ENCODE data around the gene E2F7.

E2F7 gene

DNA sequence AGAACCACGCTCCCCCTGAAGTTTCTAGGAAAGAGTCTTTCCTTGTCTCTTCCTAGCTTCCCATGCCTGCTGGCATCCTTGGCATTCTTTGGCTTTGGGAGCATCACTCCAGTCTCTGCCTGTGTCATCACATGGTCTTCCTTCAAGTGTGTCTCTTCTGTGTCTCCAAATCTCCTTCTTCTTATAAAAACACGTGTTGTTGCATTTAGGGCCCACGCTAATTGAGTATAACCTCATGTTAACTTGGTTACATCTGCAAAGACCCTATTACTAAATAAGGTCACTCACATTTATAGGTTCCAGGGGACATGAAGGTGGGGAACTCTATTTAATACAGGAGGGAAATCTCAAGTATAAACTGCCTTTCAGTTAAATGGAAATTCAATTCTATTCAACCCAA, 63.0 kb downstream of the E2F7 start:
- Histone ChIP-seq H3K4me1 (ENCODE audit: control insufficient read depth in 2 of 2, insufficient read depth in 2 of 2, low read length in 2 of 2) (no peaks in the 10 kb centered on the region), H3K27me3 (ENCODE audit: control insufficient read depth in 2 of 2, insufficient read depth in 2 of 2, low read length in 2 of 2) (no peaks in the 10 kb centered on the region), H3K27ac (ENCODE audit: low read depth in 2 of 2, low read length in 2 of 2) (no peak overlapping the region), H3K36me3 (ENCODE audit: control insufficient read depth in 2 of 2, insufficient read depth in 2 of 2, low read length in 2 of 2) (no peaks in the 10 kb centered on the region), H3K4me3 (ENCODE audit: low read length in 2 of 2) (no peak overlapping the region), H3K9me3 (ENCODE audit: control insufficient read depth in 2 of 2, low read length in 2 of 2) (no peaks in the 10 kb centered on the region), H3K9ac (ENCODE audit: low read depth in 1 of 2, low read length in 2 of 2) (no peak overlapping the region)

GRCh38 chr12:77001276-77001675, 64.1 kb downstream of the E2F7 start:
- Histone ChIP-seq H3K9me3 (ENCODE audit: control insufficient read depth in 2 of 2, low read length in 2 of 2) (no peaks in the 10 kb centered on the region), H3K9ac (ENCODE audit: low read depth in 1 of 2, low read length in 2 of 2) (no peak overlapping the region), H3K4me1 (ENCODE audit: control insufficient read depth in 2 of 2, insufficient read depth in 2 of 2, low read length in 2 of 2) (no peaks in the 10 kb centered on the region), H3K4me3 (ENCODE audit: low read length in 2 of 2) (no peak overlapping the region), H3K36me3 (ENCODE audit: control insufficient read depth in 2 of 2, insufficient read depth in 2 of 2, low read length in 2 of 2) (no peaks in the 10 kb centered on the region), H3K27me3 (ENCODE audit: control insufficient read depth in 2 of 2, insufficient read depth in 2 of 2, low read length in 2 of 2) (no peaks in the 10 kb centered on the region), H3K27ac (ENCODE audit: low read depth in 2 of 2, low read length in 2 of 2) (no peak overlapping the region)

- Histone ChIP-seq H3K9me3 (ENCODE audit: control insufficient read depth in 2 of 2, low read length in 2 of 2) (no peaks in the 10 kb centered on the region), H3K4me1 (ENCODE audit: control insufficient read depth in 2 of 2, insufficient read depth in 2 of 2, low read length in 2 of 2) (no peaks in the 10 kb centered on the region), H3K9ac (ENCODE audit: low read depth in 1 of 2, low read length in 2 of 2) (no peak overlapping the region), H3K36me3 (ENCODE audit: control insufficient read depth in 2 of 2, insufficient read depth in 2 of 2, low read length in 2 of 2) (no peaks in the 10 kb centered on the region), H3K4me3 (ENCODE audit: low read length in 2 of 2) (no peak overlapping the region), H3K27me3 (ENCODE audit: control insufficient read depth in 2 of 2, insufficient read depth in 2 of 2, low read length in 2 of 2) (no peaks in the 10 kb centered on the region), H3K27ac (ENCODE audit: low read depth in 2 of 2, low read length in 2 of 2) (no peak overlapping the region)
Measured at GRCh38 chr12:76998908-76999556, 66.3 kb downstream of the E2F7 start.

GRCh38 chr12:76998386-76998785, 67.0 kb downstream of the E2F7 start:
- no peak overlapping the region for H3K27ac ChIP-seq (ENCODE audit: low read depth in 2 of 2, low read length in 2 of 2)
- H3K9ac ChIP-seq (ENCODE audit: low read depth in 1 of 2, low read length in 2 of 2), result no peak overlapping the region
- H3K27me3 ChIP-seq (ENCODE audit: control insufficient read depth in 2 of 2, insufficient read depth in 2 of 2, low read length in 2 of 2), result no peaks in the 10 kb centered on the region
- no peaks in the 10 kb centered on the region for H3K4me1 ChIP-seq (ENCODE audit: control insufficient read depth in 2 of 2, insufficient read depth in 2 of 2, low read length in 2 of 2)
- H3K4me3 ChIP-seq (ENCODE audit: low read length in 2 of 2), result no peak overlapping the region
- no peaks in the 10 kb centered on the region for H3K36me3 ChIP-seq (ENCODE audit: control insufficient read depth in 2 of 2, insufficient read depth in 2 of 2, low read length in 2 of 2)
- no peaks in the 10 kb centered on the region for H3K9me3 ChIP-seq (ENCODE audit: control insufficient read depth in 2 of 2, low read length in 2 of 2)

DNA sequence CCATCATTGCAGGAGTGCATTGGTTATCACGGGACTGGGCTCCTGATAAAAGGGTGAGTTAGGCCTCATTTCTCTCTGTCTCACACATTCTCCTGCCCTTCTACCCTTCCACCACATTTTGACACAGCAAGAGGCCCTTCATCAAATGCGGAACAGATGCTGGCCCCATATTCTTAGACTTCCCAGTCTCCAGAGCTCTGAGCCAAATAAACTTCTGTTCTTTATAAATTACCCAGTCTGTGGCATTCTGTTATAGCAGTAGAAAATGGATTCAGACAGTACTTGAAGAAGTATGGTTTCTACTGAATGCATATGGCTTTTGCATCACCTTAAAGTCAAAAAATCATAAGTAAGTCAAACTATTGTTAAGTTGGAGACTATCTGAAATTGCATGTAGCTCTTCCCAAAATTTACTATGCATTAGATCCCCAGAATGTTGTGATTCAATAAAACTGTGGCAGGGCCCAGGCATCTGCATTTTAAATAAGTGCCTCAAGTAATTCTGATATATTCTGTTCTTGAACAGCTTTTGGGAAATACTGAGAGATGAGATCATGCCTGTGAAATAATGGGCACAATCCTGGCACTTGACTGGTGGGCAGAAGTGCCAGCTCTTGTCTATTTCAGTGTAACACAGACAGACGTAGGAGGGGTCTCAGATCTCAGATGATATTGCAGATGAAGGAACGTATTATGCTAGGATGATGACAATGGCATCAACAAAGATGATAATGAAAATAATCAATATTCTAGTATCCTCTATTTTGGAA, 68.2 kb downstream of the E2F7 start:
- no peaks in the 10 kb centered on the region for H3K9me3 ChIP-seq (ENCODE audit: control insufficient read depth in 2 of 2, low read length in 2 of 2)
- no peak overlapping the region for H3K27ac ChIP-seq (ENCODE audit: low read depth in 2 of 2, low read length in 2 of 2)
- H3K36me3 ChIP-seq (ENCODE audit: control insufficient read depth in 2 of 2, insufficient read depth in 2 of 2, low read length in 2 of 2), result no peaks in the 10 kb centered on the region
- no peak overlapping the region for H3K4me3 ChIP-seq (ENCODE audit: low read length in 2 of 2)
- H3K27me3 ChIP-seq (ENCODE audit: control insufficient read depth in 2 of 2, insufficient read depth in 2 of 2, low read length in 2 of 2), result no peaks in the 10 kb centered on the region
- H3K9ac ChIP-seq (ENCODE audit: low read depth in 1 of 2, low read length in 2 of 2), result no peak overlapping the region
- H3K4me1 ChIP-seq (ENCODE audit: control insufficient read depth in 2 of 2, insufficient read depth in 2 of 2, low read length in 2 of 2), result no peaks in the 10 kb centered on the region

GRCh38 chr12:76990716-76991115, 74.7 kb downstream of the E2F7 start:
- Histone ChIP-seq H3K4me1 (ENCODE audit: control insufficient read depth in 2 of 2, insufficient read depth in 2 of 2, low read length in 2 of 2) (no peaks in the 10 kb centered on the region), H3K9ac (ENCODE audit: low read depth in 1 of 2, low read length in 2 of 2) (no peak overlapping the region), H3K27ac (ENCODE audit: low read depth in 2 of 2, low read length in 2 of 2) (no peak overlapping the region), H3K4me3 (ENCODE audit: low read length in 2 of 2) (no peak overlapping the region), H3K27me3 (ENCODE audit: control insufficient read depth in 2 of 2, insufficient read depth in 2 of 2, low read length in 2 of 2) (no peaks in the 10 kb centered on the region), H3K9me3 (ENCODE audit: control insufficient read depth in 2 of 2, low read length in 2 of 2) (no peaks in the 10 kb centered on the region), H3K36me3 (ENCODE audit: control insufficient read depth in 2 of 2, insufficient read depth in 2 of 2, low read length in 2 of 2) (no peaks in the 10 kb centered on the region)

GRCh38 chr12:76984566-76984965, 80.8 kb downstream of the E2F7 start:
- no peaks in the 10 kb centered on the region for H3K27me3 ChIP-seq (ENCODE audit: control insufficient read depth in 2 of 2, insufficient read depth in 2 of 2, low read length in 2 of 2)
- H3K27ac ChIP-seq (ENCODE audit: low read depth in 2 of 2, low read length in 2 of 2), result no peak overlapping the region
- no peaks in the 10 kb centered on the region for H3K9me3 ChIP-seq (ENCODE audit: control insufficient read depth in 2 of 2, low read length in 2 of 2)

GRCh38 chr12:76983420-76983819, 81.9 kb downstream of the E2F7 start:
- no peaks in the 10 kb centered on the region for H3K27me3 ChIP-seq (ENCODE audit: control insufficient read depth in 2 of 2, insufficient read depth in 2 of 2, low read length in 2 of 2)
- no peaks in the 10 kb centered on the region for H3K9me3 ChIP-seq (ENCODE audit: control insufficient read depth in 2 of 2, low read length in 2 of 2)
- H3K9ac ChIP-seq (ENCODE audit: low read depth in 1 of 2, low read length in 2 of 2), result no peak overlapping the region
- no peak overlapping the region for H3K27ac ChIP-seq (ENCODE audit: low read depth in 2 of 2, low read length in 2 of 2)
- H3K4me1 ChIP-seq (ENCODE audit: control insufficient read depth in 2 of 2, insufficient read depth in 2 of 2, low read length in 2 of 2), result no peaks in the 10 kb centered on the region
- no peak overlapping the region for H3K4me3 ChIP-seq (ENCODE audit: low read length in 2 of 2)
- no peaks in the 10 kb centered on the region for H3K36me3 ChIP-seq (ENCODE audit: control insufficient read depth in 2 of 2, insufficient read depth in 2 of 2, low read length in 2 of 2)

More at GRCh38 chr12:76984566-76984965, 80.8 kb downstream of the E2F7 start:
- Histone ChIP-seq H3K4me3 (ENCODE audit: low read length in 2 of 2) (no peak overlapping the region), H3K36me3 (ENCODE audit: control insufficient read depth in 2 of 2, insufficient read depth in 2 of 2, low read length in 2 of 2) (no peaks in the 10 kb centered on the region), H3K4me1 (ENCODE audit: control insufficient read depth in 2 of 2, insufficient read depth in 2 of 2, low read length in 2 of 2) (no peaks in the 10 kb centered on the region), H3K9ac (ENCODE audit: low read depth in 1 of 2, low read length in 2 of 2) (no peak overlapping the region)

DNA sequence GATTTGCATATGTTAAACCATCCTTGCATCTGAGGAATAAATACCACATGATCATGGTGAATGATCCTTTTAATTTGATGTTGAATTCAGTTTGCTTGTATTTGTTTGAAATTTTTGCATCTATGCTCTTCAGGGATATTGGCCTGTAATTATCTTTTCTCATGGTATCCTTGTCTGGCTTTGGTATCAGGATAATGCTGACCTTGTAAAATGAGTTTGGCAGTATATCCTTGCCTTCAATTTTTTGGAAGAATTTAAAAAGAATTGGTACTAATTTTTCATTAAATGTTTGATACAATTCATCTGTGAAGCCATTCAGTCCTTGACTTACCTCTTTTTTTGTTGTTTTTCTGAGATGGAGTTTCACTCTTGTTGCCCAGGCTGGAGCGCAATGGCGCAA, 85.2 kb downstream of the E2F7 start:
- Histone ChIP-seq H3K27ac (ENCODE audit: low read depth in 2 of 2, low read length in 2 of 2) (no peak overlapping the region), H3K4me1 (ENCODE audit: control insufficient read depth in 2 of 2, insufficient read depth in 2 of 2, low read length in 2 of 2) (no peaks in the 10 kb centered on the region), H3K9me3 (ENCODE audit: control insufficient read depth in 2 of 2, low read length in 2 of 2) (no peaks in the 10 kb centered on the region), H3K4me3 (ENCODE audit: low read length in 2 of 2) (no peak overlapping the region), H3K9ac (ENCODE audit: low read depth in 1 of 2, low read length in 2 of 2) (no peak overlapping the region), H3K27me3 (ENCODE audit: control insufficient read depth in 2 of 2, insufficient read depth in 2 of 2, low read length in 2 of 2) (no peaks in the 10 kb centered on the region), H3K36me3 (ENCODE audit: control insufficient read depth in 2 of 2, insufficient read depth in 2 of 2, low read length in 2 of 2) (no peaks in the 10 kb centered on the region)

GRCh38 chr12:76976777-76977382, 88.5 kb downstream of the E2F7 start:
- H3K9ac ChIP-seq (ENCODE audit: low read depth in 1 of 2, low read length in 2 of 2), result no peak overlapping the region
- H3K27me3 ChIP-seq (ENCODE audit: control insufficient read depth in 2 of 2, insufficient read depth in 2 of 2, low read length in 2 of 2), result no peaks in the 10 kb centered on the region
- no peaks in the 10 kb centered on the region for H3K36me3 ChIP-seq (ENCODE audit: control insufficient read depth in 2 of 2, insufficient read depth in 2 of 2, low read length in 2 of 2)
- H3K27ac ChIP-seq (ENCODE audit: low read depth in 2 of 2, low read length in 2 of 2), result no peak overlapping the region
- no peaks in the 10 kb centered on the region for H3K9me3 ChIP-seq (ENCODE audit: control insufficient read depth in 2 of 2, low read length in 2 of 2)
- H3K4me1 ChIP-seq (ENCODE audit: control insufficient read depth in 2 of 2, insufficient read depth in 2 of 2, low read length in 2 of 2), result no peaks in the 10 kb centered on the region
- H3K4me3 ChIP-seq (ENCODE audit: low read length in 2 of 2), result no peak overlapping the region

Measured in mucosa of rectum (tissue), 2 donors.